Measurements from ENCODE around the gene PLCG2.

GRCh38 chr16:81843243-81843582, 64.1 kb downstream of the PLCG2 start:
- TF ChIP-seq CTCF (IDR thresholded peaks at IDR 0.05; ENCODE audit: poor library complexity), result no peak
- TF ChIP-seq EZH2 (IDR thresholded peaks at IDR 0.05; ENCODE audit: borderline replicate concordance), result no peak
